PFSK-1 (cell line): ENCODE data around the gene ACP2.

ENCODE experiments used
- FOXP2 ChIP-seq: optimal IDR thresholded peaks from 2 replicates; pipeline ENCODE3; 2011; ENCODE audit warnings: borderline replicate concordance, control low read depth, inconsistent platforms; ENCODE audit not compliant: insufficient read depth; ENCODE audit errors: extremely low read length, extremely low read depth
- POLR2AphosphoS5 ChIP-seq: IDR thresholded peaks from 2 replicates; pipeline ENCODE4 v1.6.1; 2012; ENCODE audit warnings: low read depth, mild to moderate bottlenecking, control low read depth, low read length, moderate library complexity
- REST ChIP-seq, 2 experiments: IDR thresholded peaks; 2 replicates each; pipeline versions ENCODE4 v1.6.1 to v1.8.0; 2011 to 2012; ENCODE audit warnings: low read depth in 2 of 2, low read length in 2 of 2, control low read depth in 1 of 2, inconsistent platforms in 1 of 2, mild to moderate bottlenecking in 1 of 2, moderate library complexity in 1 of 2; ENCODE audit not compliant: insufficient read depth in 1 of 2
- SIN3A ChIP-seq: IDR thresholded peaks from 2 replicates; pipeline ENCODE4 v1.6.1; 2012; ENCODE audit warnings: mild to moderate bottlenecking, low read length, moderate library complexity, borderline replicate concordance; ENCODE audit not compliant: insufficient read depth
- TAF1 ChIP-seq: IDR thresholded peaks from 2 replicates; pipeline ENCODE4 v1.6.1; 2012; ENCODE audit warnings: low read length, control low read depth, borderline replicate concordance; ENCODE audit not compliant: insufficient read depth

ACP2 gene

GRCh38 chr11:47261291-47261800 lies 12.7 kb upstream of the ACP2 start:
- TF ChIP-seq TAF1 (no peak), REST (IDR thresholded peaks at IDR 0.05; ENCODE audit: insufficient read depth in 1 of 2, low read depth in 2 of 2, low read length in 2 of 2) (no peak), SIN3A (no peak), POLR2AphosphoS5 (no peak), FOXP2 (no peak)

GRCh38 chr11:47260366-47260765 lies 11.8 kb upstream of the ACP2 start:
- no peak for TF ChIP-seq POLR2AphosphoS5
- no peak for TF ChIP-seq FOXP2
- no peak for TF ChIP-seq REST (IDR thresholded peaks at IDR 0.05; ENCODE audit: insufficient read depth in 1 of 2, low read depth in 2 of 2, low read length in 2 of 2)
- TF ChIP-seq TAF1 = no peak
- no peak for TF ChIP-seq SIN3A

GRCh38 chr11:47259232-47259977 lies 10.8 kb upstream of the ACP2 start:
- TF ChIP-seq POLR2AphosphoS5 = no peak
- peak; percentile 28 for TF ChIP-seq FOXP2
- TF ChIP-seq SIN3A = no peak

GRCh38 chr11:47258317-47258902 lies 9.8 kb upstream of the ACP2 start:
- TF ChIP-seq SIN3A (no peak), FOXP2 (no peak), TAF1 (no peak), REST (IDR thresholded peaks at IDR 0.05; ENCODE audit: insufficient read depth in 1 of 2, low read depth in 2 of 2, low read length in 2 of 2) (no peak), POLR2AphosphoS5 (no peak)

- TF ChIP-seq SIN3A (no peak), POLR2AphosphoS5 (no peak), FOXP2 (no peak), REST (IDR thresholded peaks at IDR 0.05; ENCODE audit: insufficient read depth in 1 of 2, low read depth in 2 of 2, low read length in 2 of 2) (no peak), TAF1 (no peak)
Measured at GRCh38 chr11:47257517-47258316, 9.1 kb upstream of the ACP2 start, which contains the start of gene NR1H3. Gene NR1H3, plus strand, starts transcription at chr11:47257996. Its CDS starts 1,221 bp downstream, at chr11:47259217.
